Heart left ventricle (tissue), 16 donors: ENCODE measurements around the gene PRPF19. TPM values are rescaled to one million over a fixed set of nuclear protein-coding genes. Genes with fewer than 3 reads are reported as not detected.

Source experiments
- ATAC-seq, 4 donors: fragments of 200-7000 bp; cut with Tn5 transposase; one replicate each; pipeline ENCODE4 v1.9.1; 2020 to 2022; ENCODE audit warnings: moderate library complexity in 4 of 4, mild to moderate bottlenecking in 3 of 4, moderate number of reproducible peaks in 1 of 4
- DNase-seq, 5 donors: peaks; one replicate each; pipeline ENCODE4 v3.0.0-alpha.2; 2020
- H3K27ac ChIP-seq, 12 donors: fragments of 200-600 bp; sonication (generic) in 4 of 12; one replicate each; pipeline versions ENCODE4 v1.5.0 to v1.8.0; 2016 to 2022; ENCODE audit warnings: mild to moderate bottlenecking in 2 of 12
- H3K27me3 ChIP-seq, 9 donors: fragments of 200-600 bp; sonication (generic) in 2 of 9; one replicate each; pipeline versions ENCODE4 v1.5.1 to v1.8.0; 2016 to 2022; ENCODE audit warnings: mild to moderate bottlenecking in 3 of 9
- H3K36me3 ChIP-seq, 9 donors: fragments of 200-600 bp; sonication (generic) in 2 of 9; one replicate each; pipeline versions ENCODE4 v1.5.0 to v1.8.0; 2018 to 2022; ENCODE audit warnings: mild to moderate bottlenecking in 2 of 9
- H3K4me1 ChIP-seq, 12 donors: fragments of 200-600 bp; sonication (generic) in 4 of 12; one replicate each; pipeline versions ENCODE4 v1.5.0 to v1.8.0; 2016 to 2022; ENCODE audit warnings: mild to moderate bottlenecking in 3 of 12
- H3K4me3 ChIP-seq, 12 donors: fragments of 200-600 bp; sonication (generic) in 4 of 12; one replicate each; pipeline versions ENCODE4 v1.5.0 to v1.8.0; 2017 to 2022; ENCODE audit warnings: mild to moderate bottlenecking in 9 of 12, moderate library complexity in 4 of 12
- H3K9me3 ChIP-seq, 12 donors: fragments of 200-600 bp; sonication (generic) in 4 of 12; one replicate each; pipeline versions ENCODE4 v1.5.0 to v1.8.0; 2016 to 2022; ENCODE audit warnings: mild to moderate bottlenecking in 1 of 12
- CTCF ChIP-seq, 12 donors: fragments of 200-600 bp; sonication (generic) in 4 of 12; IDR thresholded peaks; one replicate each; pipeline versions ENCODE4 v1.5.0 to v1.8.0; 2018 to 2022; ENCODE audit warnings: antibody characterized with exemption in 12 of 12, mild to moderate bottlenecking in 5 of 12
- POLR2A ChIP-seq, 2 donors: fragments of 450-650 bp; IDR thresholded peaks; one replicate each; pipeline ENCODE4 v1.6.1; 2017; ENCODE audit warnings: antibody characterized with exemption in 2 of 2, mild to moderate bottlenecking in 2 of 2, moderate library complexity in 2 of 2
- WGBS, 4 donors: extraction: QIAGEN DNeasy Blood & Tissue Kit in 2 of 4; methylation state at CpG; one replicate each; pipeline versions ENCODE4 v1.1.5 to v1.1.7; 2013 to 2018; 5-methylcytosine and 5-hydroxymethylcytosine counted together
- intact Hi-C, 10 donors: fragments of 100-400 bp; cut with DNase I; formaldehyde crosslinking; loops; one replicate each; pipeline versions ENCODE4 v1.11.1 to v1.14.2; 2022
- polyA plus RNA-seq, 2 donors: library from polyadenylated mRNA; stranded (reverse); fragments of 200-250 nt; gene quantifications; one replicate each; pipeline ENCODE4 v1.2.3, GENCODE V29; 2013
- total RNA-seq, 9 donors: library from RNA; depleted of rRNA in 2 of 9; stranded (reverse); fragments of >200 nt in 2 of 9; fragmentation: NEBNext Ultra II Directional in 3 of 9; extraction: Animal tissue kit (Norgen Biotek cat#: 25700) in 3 of 9; gene quantifications; one replicate each; pipeline versions ENCODE4 v1.1.0 to v1.2.4, GENCODE V29; 2016 to 2023
- donor health status: ischemic (EF 13 %, LVEDD 7.1; RV severe dilation, severe dysfunction).
- donor health status: healthy with polysubstance abuse.
- donor health status: DM: no; HTN: yes; CAD: no.
- donor health status: DM: no; HTN: no; CAD: no.
- donor health status: ischemic (EF 25% LVEDD 6.9; RV normal size, moderate dysfunction).
- donor health status: ischemic (EF 25% LVEDD 5.7; RV mildly dilated, moderate dysfunction).
- donor health status: healthy.
- donor health status: DM: yes; HTN: yes; CAD: no.
- donor health status: ischemic (EF 35%, LVEDD 5.7; RV mildly dilated, moderate dysfunction).
- donor health status: nonischemic (EF 11% LVEDD 7.7; RV severe dilation, severe dysfunction).
- donor health status: DM: yes; HTN: yes; CAD: no.
- donor health status: PGD.
- donor health status: ischemic (EF 29% LVEDD 5.4; RV normal size, mild dysfunction).
- donor health status: nonischemic (EF 23%, LVEDD 6.1; RV moderate dilation, normal function).

PRPF19 gene
- total and polyA plus RNA-seq, 11 donors, result 30.8 to 72.0 (median 40.8) TPM

GRCh38 chr11:60875366-60876167, 30.8 kb downstream of the PRPF19 start:
- Histone ChIP-seq H3K4me3 (no peak overlapping the region), H3K9me3 (no peaks in the 10 kb centered on the region), H3K27me3 (no peaks in the 10 kb centered on the region), H3K36me3 (peaks cover 0 to 19% (median 8%) of the 10 kb centered on the region in 9 donors), H3K4me1 (peaks cover 5 to 61% (median 28%) of the 10 kb centered on the region in 12 donors), H3K27ac (no peak overlapping the region)
- DNase-seq (peak in 1 of 5 donors; percentile 7), ATAC-seq (no peak)
- WGBS, 4 donors, result 69 to 83% (median 80%) methylated on average over 5 to 7 of the region's 7 CpGs
- intact Hi-C loops, result loop anchor here in 3 of 10 donors (5.0 kb wide), 2 partner anchors 33 to 38 kb away; partner anchors contain the start of gene CCDC86 (in 2 of the 3)
- TF ChIP-seq CTCF (IDR thresholded peaks at IDR 0.05), result no peak
- TF ChIP-seq POLR2A (IDR thresholded peaks at IDR 0.05), result no peak

GRCh38 chr11:60874421-60875365, 31.7 kb downstream of the PRPF19 start:
- peak overlapping the region in 1 of 12 donors; percentile 14 for H3K27ac ChIP-seq
- no peaks in the 10 kb centered on the region for H3K27me3 ChIP-seq
- H3K4me1 ChIP-seq, result peaks cover 5 to 64% (median 32%) of the 10 kb centered on the region in 12 donors
- H3K36me3 ChIP-seq, result peaks cover 0 to 13% (median 0%) of the 10 kb centered on the region in 9 donors
- DNase-seq (peak in 1 of 5 donors; percentile 17), ATAC-seq (no peak)
- no peaks in the 10 kb centered on the region for H3K9me3 ChIP-seq
- intact Hi-C loops, result loop anchor here in 3 of 10 donors (5.0 kb wide), 2 partner anchors 32 to 37 kb away; partner anchors contain the start of gene CCDC86 (in 2 of the 3)
- WGBS, 4 donors, result 88 to 91% (median 89%) methylated on average over 7 to 13 of the region's 13 CpGs
- no peak overlapping the region for H3K4me3 ChIP-seq
- no peak for TF ChIP-seq CTCF (IDR thresholded peaks at IDR 0.05)
- TF ChIP-seq POLR2A (IDR thresholded peaks at IDR 0.05), result no peak

GRCh38 chr11:60873533-60873932, 32.9 kb downstream of the PRPF19 start:
- ATAC-seq (no peak), DNase-seq (peak in 1 of 5 donors; percentile 13)
- no peaks in the 10 kb centered on the region for H3K9me3 ChIP-seq
- no peak for TF ChIP-seq POLR2A (IDR thresholded peaks at IDR 0.05)
- TF ChIP-seq CTCF (IDR thresholded peaks at IDR 0.05), result no peak
- intact Hi-C loops, result no loop called here
- peak overlapping the region in 2 of 12 donors; percentile 33 to 74 for H3K27ac ChIP-seq
- H3K36me3 ChIP-seq, result peaks cover 0 to 3% (median 0%) of the 10 kb centered on the region in 9 donors
- no peak overlapping the region for H3K4me3 ChIP-seq
- WGBS, 4 donors, result 87 to 91% (median 89%) methylated on average over 12 of the region's 12 CpGs
- H3K27me3 ChIP-seq, result no peaks in the 10 kb centered on the region
- peaks cover 5 to 60% (median 33%) of the 10 kb centered on the region in 12 donors for H3K4me1 ChIP-seq
